GM12878 (cell line): ENCODE measurements around the gene FGF1.

ENCODE experiments used
- CHD1 ChIP-seq: IDR thresholded peaks from 2 replicates; pipeline ENCODE4 v1.6.1; 2012; ENCODE audit warnings: low read depth, low read length, improper control_type of control experiment
- EP300 ChIP-seq, 2 experiments: fragments of 150-350 bp in 1 of 2; IDR thresholded peaks; 2 replicates each; pipeline ENCODE4 v1.6.1; 2011 to 2012; ENCODE audit warnings: low read depth in 2 of 2, low read length in 2 of 2, borderline replicate concordance in 1 of 2, improper control_type of control experiment in 1 of 2, inconsistent platforms in 1 of 2; ENCODE audit not compliant: control insufficient read depth in 1 of 2
- EZH2 ChIP-seq: IDR thresholded peaks from 2 replicates; pipeline ENCODE4 v1.6.1; 2012; ENCODE audit warnings: low read depth, mild to moderate bottlenecking, control low read depth, inconsistent platforms, low read length, borderline replicate concordance; ENCODE audit not compliant: control insufficient read depth
- TARDBP ChIP-seq: IDR thresholded peaks from 2 replicates; pipeline ENCODE4 v1.6.1; 2016; ENCODE audit warnings: borderline replicate concordance
- TF ChIP-seq, protein P1 (sequence below): IDR thresholded peaks from 2 replicates; pipeline ENCODE4 v1.6.1; 2012; ENCODE audit warnings: low read depth, low read length, improper control_type of control experiment
- TF ChIP-seq, protein P2 (sequence below), 3 experiments: IDR thresholded peaks in 2 of 3; conservative IDR thresholded peaks in 1 of 3; 2 replicates each; pipeline ENCODE4 v1.5.1; 2011; ENCODE audit warnings: low read depth in 3 of 3, low read length in 3 of 3, mild to moderate bottlenecking in 3 of 3, control low read depth in 2 of 3, moderate library complexity in 2 of 3, inconsistent platforms in 1 of 3, mixed read lengths in 1 of 3; ENCODE audit not compliant: control insufficient read depth in 2 of 3, insufficient read depth in 1 of 3; ENCODE audit errors: extremely low read depth in 1 of 3

DNA sequence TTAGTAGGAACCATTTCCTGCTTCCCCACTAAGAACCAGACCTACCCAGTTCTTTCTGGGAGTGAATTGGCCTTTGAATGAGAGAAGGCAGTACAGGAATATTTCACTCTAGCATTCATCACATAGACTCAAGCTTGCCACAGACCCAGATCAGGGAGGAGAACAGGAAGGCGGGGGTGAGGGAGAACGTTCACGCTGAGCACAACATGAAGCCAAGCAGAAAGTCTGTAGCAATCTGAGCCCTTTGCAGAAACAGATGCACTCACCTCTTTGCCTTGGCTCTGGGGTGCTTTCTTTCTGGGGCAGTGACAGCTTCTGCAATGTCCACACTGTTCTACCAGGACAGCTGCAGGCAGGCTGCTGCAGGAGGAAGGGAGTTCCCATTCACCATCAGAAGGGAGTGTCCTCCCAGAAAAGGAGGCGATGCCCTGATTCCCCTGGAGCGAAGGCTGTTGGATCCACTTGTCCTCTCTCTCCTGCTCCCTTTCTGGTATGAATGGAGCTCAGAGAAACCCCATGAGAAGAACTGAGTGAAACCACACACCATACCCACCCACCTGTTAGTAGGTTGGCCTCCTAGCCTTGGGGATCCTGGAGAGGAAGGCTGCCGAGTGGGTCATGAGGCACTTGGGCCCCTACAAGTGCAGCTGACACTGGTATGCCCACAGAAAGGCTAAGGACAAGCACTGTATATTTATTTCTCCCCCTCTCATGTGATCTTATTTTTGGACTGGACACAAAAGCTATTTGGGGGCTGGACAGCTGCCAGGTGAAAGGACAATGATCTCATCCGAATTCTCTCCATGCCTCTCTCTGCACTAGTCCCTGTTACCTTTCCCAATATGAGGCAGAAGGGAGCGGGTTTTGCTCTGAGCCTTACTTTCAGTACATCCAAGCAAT, 11.7 kb upstream of the FGF1 start:
- TF ChIP-seq TARDBP (no peak), EZH2 (no peak), EP300 (IDR thresholded peaks at IDR 0.05; ENCODE audit: borderline replicate concordance in 1 of 2, control insufficient read depth in 1 of 2, low read depth in 2 of 2, low read length in 2 of 2) (no peak), CHD1 (no peak)
- TF ChIP-seq, protein P1, sequence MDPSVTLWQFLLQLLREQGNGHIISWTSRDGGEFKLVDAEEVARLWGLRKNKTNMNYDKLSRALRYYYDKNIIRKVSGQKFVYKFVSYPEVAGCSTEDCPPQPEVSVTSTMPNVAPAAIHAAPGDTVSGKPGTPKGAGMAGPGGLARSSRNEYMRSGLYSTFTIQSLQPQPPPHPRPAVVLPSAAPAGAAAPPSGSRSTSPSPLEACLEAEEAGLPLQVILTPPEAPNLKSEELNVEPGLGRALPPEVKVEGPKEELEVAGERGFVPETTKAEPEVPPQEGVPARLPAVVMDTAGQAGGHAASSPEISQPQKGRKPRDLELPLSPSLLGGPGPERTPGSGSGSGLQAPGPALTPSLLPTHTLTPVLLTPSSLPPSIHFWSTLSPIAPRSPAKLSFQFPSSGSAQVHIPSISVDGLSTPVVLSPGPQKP, result no peak
- TF ChIP-seq, protein P2, sequence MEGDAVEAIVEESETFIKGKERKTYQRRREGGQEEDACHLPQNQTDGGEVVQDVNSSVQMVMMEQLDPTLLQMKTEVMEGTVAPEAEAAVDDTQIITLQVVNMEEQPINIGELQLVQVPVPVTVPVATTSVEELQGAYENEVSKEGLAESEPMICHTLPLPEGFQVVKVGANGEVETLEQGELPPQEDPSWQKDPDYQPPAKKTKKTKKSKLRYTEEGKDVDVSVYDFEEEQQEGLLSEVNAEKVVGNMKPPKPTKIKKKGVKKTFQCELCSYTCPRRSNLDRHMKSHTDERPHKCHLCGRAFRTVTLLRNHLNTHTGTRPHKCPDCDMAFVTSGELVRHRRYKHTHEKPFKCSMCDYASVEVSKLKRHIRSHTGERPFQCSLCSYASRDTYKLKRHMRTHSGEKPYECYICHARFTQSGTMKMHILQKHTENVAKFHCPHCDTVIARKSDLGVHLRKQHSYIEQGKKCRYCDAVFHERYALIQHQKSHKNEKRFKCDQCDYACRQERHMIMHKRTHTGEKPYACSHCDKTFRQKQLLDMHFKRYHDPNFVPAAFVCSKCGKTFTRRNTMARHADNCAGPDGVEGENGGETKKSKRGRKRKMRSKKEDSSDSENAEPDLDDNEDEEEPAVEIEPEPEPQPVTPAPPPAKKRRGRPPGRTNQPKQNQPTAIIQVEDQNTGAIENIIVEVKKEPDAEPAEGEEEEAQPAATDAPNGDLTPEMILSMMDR (IDR thresholded peaks at IDR 0.05 in 2 of 3, conservative IDR thresholded peaks at IDR 0.05 in 1 of 3; ENCODE audit: control insufficient read depth in 2 of 3, extremely low read depth in 1 of 3, insufficient read depth in 1 of 3, low read depth in 3 of 3, low read length in 3 of 3), result no peak
